IPS DF 4.7 (cell line): ENCODE results near the gene FER.
"Not testable (repeated sequence)": the region's sequence is repeated elsewhere in the genome, so short reads cannot be mapped to it uniquely, and the experiment has no call there.

ENCODE experiments used
- DNase-seq: peaks from one replicate; pipeline ENCODE4 v3.0.0-alpha.2; 2013; ENCODE audit warnings: low spot score; ENCODE audit errors: extremely low read depth

The FER gene

GRCh38 chr5:108747774-108748400 is at the start of gene FER:
FER (plus strand) TSS chr5:108747897; CDS start chr5:108798183, 50,286 bp downstream.
- no peak for DNase-seq

- DNase-seq = not testable (repeated sequence)
Observed at GRCh38 chr5:108700388-108700787, 47.3 kb upstream of the FER start.

- DNase-seq = no peak
Observed at GRCh38 chr5:108700930-108701329, 46.8 kb upstream of the FER start.

- no peak for DNase-seq
Observed at GRCh38 chr5:108702546-108702945, 45.2 kb upstream of the FER start.

- DNase-seq = no peak
Observed at GRCh38 chr5:108703313-108703712, 44.4 kb upstream of the FER start.

- no peak for DNase-seq
Observed at GRCh38 chr5:108707141-108707540, 40.6 kb upstream of the FER start.

GRCh38 chr5:108711898-108712297 is 35.8 kb upstream of the FER start:
- DNase-seq = no peak

DNA sequence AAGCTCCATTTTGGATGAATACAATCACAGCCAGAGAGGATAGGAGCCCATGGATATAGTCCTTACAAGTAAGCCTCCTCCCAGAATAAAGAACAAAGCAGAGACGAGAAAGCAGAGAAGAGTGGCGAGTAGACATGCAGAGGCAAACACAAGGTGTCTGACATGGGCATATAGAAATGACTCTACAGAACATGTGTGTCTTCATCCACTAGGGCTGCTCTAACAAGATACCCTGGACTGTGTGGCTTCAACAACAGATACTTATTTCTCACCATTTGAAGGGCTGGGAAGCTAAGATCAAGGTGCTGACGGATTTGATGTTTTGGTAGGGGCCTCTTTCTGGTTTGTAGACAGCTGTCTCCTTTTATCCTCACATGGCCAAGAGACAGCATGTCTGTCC is 32.3 kb upstream of the FER start:
- no peak for DNase-seq

GRCh38 chr5:108720391-108720790 is 27.3 kb upstream of the FER start:
- DNase-seq = no peak

- no peak for DNase-seq
Observed at GRCh38 chr5:108726446-108727235, 21.1 kb upstream of the FER start.

GRCh38 chr5:108727236-108727650 is 20.5 kb upstream of the FER start:
- no peak for DNase-seq

GRCh38 chr5:108727651-108728565 is 19.8 kb upstream of the FER start:
- DNase-seq = no peak

- no peak for DNase-seq
Observed at GRCh38 chr5:108728566-108729241, 19.0 kb upstream of the FER start.

DNA sequence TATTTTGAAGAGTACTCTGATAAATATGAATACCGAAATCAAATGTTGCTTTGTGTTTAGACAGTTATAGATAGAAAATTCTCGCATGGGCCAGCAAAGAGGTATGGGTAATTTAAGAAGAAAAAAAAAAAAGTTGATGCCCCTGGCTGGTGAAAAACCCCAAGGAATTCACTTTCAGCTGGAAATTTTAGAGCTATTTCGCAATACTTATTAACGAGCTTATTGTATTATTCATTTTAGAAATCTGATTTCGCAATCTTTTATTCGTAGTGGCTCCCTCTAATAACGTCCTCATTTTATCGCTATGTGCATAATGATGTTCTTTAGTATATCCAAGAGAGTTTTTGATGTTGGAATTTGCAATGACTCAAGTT is 18.5 kb upstream of the FER start:
- no peak for DNase-seq

- no peak for DNase-seq
Observed at GRCh38 chr5:108730617-108731340, 16.9 kb upstream of the FER start.

GRCh38 chr5:108735790-108736189 is 11.9 kb upstream of the FER start:
- DNase-seq = no peak

DNA sequence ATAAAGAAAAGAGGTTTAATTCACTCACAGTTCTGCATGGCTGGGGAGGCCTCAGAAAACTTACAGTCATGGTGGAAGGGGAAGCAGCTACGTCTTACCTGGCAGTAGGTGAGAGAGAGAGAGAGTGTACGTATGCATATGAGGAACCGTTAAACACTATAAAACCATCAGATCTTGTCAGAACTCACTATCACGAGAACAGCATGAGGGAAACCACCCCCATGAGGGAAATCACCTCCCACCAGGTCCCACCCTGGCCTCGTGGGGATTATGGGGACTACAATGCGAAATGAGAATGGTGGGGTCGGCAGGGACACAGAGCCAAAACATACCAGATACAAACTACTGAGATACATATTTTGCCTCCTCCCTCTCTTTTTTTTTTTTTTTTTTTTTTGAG is 10.8 kb upstream of the FER start:
- DNase-seq = no peak

DNA sequence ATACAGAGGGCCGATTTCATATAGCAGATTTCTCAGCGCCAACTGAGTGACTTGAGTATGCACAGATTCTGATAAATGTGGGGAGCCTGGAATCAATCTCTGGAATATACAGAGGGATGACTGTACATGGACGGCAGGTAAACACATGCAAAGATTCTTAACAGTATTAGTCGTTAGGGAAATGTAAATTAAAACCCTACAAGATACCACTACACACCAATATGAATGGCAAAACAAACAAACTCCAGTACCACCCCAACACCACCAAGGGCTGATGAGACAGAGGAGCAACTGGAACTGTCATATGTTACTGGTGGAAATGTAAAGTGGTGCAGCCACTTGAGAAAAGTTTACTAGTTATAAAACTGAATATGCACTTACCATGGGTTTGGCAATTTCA is 8.3 kb upstream of the FER start:
- no peak for DNase-seq

DNA sequence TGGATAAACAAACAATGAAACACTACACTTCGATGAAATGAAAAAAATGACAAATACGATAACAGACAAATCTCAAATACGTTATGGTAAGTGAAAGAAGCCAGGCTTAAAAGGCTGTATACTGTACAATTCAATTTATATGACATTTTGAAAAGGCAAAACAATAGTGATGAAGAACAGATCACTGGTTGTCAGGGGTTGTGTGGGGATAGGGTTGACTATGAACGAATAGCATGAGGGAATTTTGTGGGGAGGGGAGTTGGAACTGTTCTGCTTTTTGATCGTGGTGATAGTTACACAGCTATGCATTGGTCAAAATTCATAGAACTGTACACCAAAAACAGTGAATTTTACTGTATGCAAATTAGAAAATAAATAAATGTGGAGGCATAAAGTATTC is 7.8 kb upstream of the FER start:
- DNase-seq = no peak

DNA sequence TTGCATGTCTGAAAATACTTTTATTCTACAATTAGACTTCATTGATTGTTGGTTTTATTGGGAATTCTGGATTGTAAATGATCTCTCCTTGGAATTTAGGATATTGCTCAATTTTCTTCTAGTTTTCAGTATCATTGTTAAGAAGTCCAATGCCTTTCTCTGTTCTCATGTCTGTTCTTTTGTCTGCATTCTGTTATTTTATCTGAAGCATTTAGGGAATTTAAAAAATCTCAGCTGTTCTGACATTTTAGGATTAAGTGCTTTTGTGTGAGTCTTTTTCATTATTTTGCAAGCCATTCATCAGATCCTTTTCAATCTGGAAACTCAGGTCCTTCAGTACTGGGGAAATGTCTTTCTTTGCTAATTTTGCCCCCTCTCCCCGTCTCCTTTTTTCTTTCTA is 4.4 kb upstream of the FER start:
- no peak for DNase-seq

DNA sequence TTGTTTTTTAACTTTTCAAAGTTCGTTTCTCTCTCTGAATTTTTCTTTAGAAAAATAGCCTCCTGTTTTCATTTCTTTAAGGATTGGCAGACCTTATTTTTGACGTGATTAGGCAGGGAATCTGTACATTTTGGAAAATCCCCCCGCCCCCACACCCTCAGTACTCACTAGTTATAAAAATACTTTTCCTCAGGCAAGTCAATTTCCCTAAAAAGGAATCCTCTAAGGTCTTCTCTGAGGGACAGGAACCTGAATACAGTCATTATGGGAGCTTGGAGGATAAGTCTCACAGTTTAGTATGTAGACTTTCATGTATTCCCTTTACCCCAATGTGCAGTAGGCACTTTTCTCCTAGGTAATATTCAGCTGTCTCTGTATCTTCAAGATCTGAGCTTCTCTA is 3.9 kb upstream of the FER start:
- no peak for DNase-seq
